Measurements from ENCODE around the gene MAGI2. TPM values are rescaled to one million over a fixed set of nuclear protein-coding genes. Genes with fewer than 3 reads are reported as not detected.

The MAGI2 gene
- total RNA-seq, 4 donors from 2014 or later, result 0.23 to 5.5 (median 0.45) TPM

GRCh38 chr7:78749052-78749746, 704.3 kb downstream of the MAGI2 start:
- Histone ChIP-seq H3K36me3 (no peaks in the 10 kb centered on the region), H3K4me3 (no peak overlapping the region), H3K27me3 (no peaks in the 10 kb centered on the region), H3K27ac (no peak overlapping the region), H3K9me3 (peaks cover 0 to 7% (median 3%) of the 10 kb centered on the region in 3 donors), H3K4me1 (no peaks in the 10 kb centered on the region)
- DNase-seq, result no peak
- intact Hi-C loops (cut with DNase I), result no loop called here
- TF ChIP-seq POLR2A (IDR thresholded peaks at IDR 0.05) (no peak), CTCF (IDR thresholded peaks at IDR 0.05) (no peak)
- WGBS, 2 donors, result 63 to 69% methylated on average over 5 of the region's 5 CpGs

- DNase-seq, result no peak
- Histone ChIP-seq H3K27ac (no peak overlapping the region), H3K4me1 (no peaks in the 10 kb centered on the region), H3K9me3 (no peaks in the 10 kb centered on the region), H3K4me3 (no peak overlapping the region), H3K36me3 (no peaks in the 10 kb centered on the region), H3K27me3 (no peaks in the 10 kb centered on the region)
- no peak for TF ChIP-seq CTCF (IDR thresholded peaks at IDR 0.05)
- no peak for TF ChIP-seq POLR2A (IDR thresholded peaks at IDR 0.05)
- intact Hi-C loops (cut with DNase I), result no loop called here
- 50 to 64% methylated on average over 3 of the region's 3 CpGs for WGBS, 2 donors
Measured at GRCh38 chr7:78747592-78747991, 705.9 kb downstream of the MAGI2 start.

GRCh38 chr7:78746301-78746700, 707.2 kb downstream of the MAGI2 start:
- Histone ChIP-seq H3K36me3 (no peaks in the 10 kb centered on the region), H3K27ac (no peak overlapping the region), H3K27me3 (no peaks in the 10 kb centered on the region), H3K9me3 (no peaks in the 10 kb centered on the region), H3K4me1 (no peaks in the 10 kb centered on the region), H3K4me3 (no peak overlapping the region)
- intact Hi-C loops (cut with DNase I), result no loop called here
- 28 to 35% methylated on average over 2 of the region's 2 CpGs for WGBS, 2 donors
- no peak for DNase-seq
- TF ChIP-seq CTCF (IDR thresholded peaks at IDR 0.05) (no peak), POLR2A (IDR thresholded peaks at IDR 0.05) (no peak)

- Histone ChIP-seq H3K9me3 (no peaks in the 10 kb centered on the region), H3K36me3 (no peaks in the 10 kb centered on the region), H3K27ac (no peak overlapping the region), H3K4me3 (no peak overlapping the region), H3K27me3 (no peaks in the 10 kb centered on the region), H3K4me1 (no peaks in the 10 kb centered on the region)
- intact Hi-C loops (cut with DNase I), result no loop called here
- DNase-seq, result no peak
- TF ChIP-seq CTCF (IDR thresholded peaks at IDR 0.05) (no peak), POLR2A (IDR thresholded peaks at IDR 0.05) (no peak)
- 50 to 63% methylated on average over 1 of the region's 1 CpG for WGBS, 2 donors
Measured at GRCh38 chr7:78742694-78743093, 710.8 kb downstream of the MAGI2 start.

- no peak for DNase-seq
- H3K27me3 ChIP-seq, result no peaks in the 10 kb centered on the region
- no peak overlapping the region for H3K4me3 ChIP-seq
- no peaks in the 10 kb centered on the region for H3K9me3 ChIP-seq
- intact Hi-C loops (cut with DNase I), result no loop called here
- no peak overlapping the region for H3K27ac ChIP-seq
- no peaks in the 10 kb centered on the region for H3K36me3 ChIP-seq
- no peaks in the 10 kb centered on the region for H3K4me1 ChIP-seq
- no peak for TF ChIP-seq CTCF (IDR thresholded peaks at IDR 0.05)
- no peak for TF ChIP-seq POLR2A (IDR thresholded peaks at IDR 0.05)
- 31 to 42% methylated on average over 1 of the region's 1 CpG for WGBS, 2 donors
Measured at GRCh38 chr7:78736548-78736947, 716.9 kb downstream of the MAGI2 start.

Data from esophagus squamous epithelium (tissue), 5 donors.